Measurements from ENCODE around the gene ACSL1.

DNA sequence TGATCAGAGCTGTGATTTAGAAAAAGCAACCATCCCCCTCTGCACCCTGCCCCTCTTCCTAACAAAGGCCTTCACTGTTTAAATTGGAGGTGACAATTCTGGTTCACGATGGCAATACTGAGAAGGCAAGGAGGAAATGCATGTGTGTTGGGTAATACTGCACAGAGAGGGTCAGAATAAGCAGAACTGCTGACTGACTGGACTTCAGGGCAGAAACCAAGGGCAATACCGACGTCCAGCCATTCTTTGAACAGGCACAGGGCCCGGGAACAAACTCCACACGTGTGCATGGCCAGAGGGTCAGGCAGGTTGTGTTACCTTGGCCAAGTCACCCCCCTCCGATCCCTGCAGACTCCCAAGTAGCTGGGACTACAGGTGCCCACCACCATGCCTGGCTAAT lies 6.0 kb downstream of the ACSL1 start:
- TF ChIP-seq, protein P1, sequence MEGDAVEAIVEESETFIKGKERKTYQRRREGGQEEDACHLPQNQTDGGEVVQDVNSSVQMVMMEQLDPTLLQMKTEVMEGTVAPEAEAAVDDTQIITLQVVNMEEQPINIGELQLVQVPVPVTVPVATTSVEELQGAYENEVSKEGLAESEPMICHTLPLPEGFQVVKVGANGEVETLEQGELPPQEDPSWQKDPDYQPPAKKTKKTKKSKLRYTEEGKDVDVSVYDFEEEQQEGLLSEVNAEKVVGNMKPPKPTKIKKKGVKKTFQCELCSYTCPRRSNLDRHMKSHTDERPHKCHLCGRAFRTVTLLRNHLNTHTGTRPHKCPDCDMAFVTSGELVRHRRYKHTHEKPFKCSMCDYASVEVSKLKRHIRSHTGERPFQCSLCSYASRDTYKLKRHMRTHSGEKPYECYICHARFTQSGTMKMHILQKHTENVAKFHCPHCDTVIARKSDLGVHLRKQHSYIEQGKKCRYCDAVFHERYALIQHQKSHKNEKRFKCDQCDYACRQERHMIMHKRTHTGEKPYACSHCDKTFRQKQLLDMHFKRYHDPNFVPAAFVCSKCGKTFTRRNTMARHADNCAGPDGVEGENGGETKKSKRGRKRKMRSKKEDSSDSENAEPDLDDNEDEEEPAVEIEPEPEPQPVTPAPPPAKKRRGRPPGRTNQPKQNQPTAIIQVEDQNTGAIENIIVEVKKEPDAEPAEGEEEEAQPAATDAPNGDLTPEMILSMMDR (IDR thresholded peaks at IDR 0.05), result no peak
- TF ChIP-seq POLR2A (IDR thresholded peaks at IDR 0.05), result no peak
- no peak for TF ChIP-seq EP300 (IDR thresholded peaks at IDR 0.05)
